NCI-H510A treated with DMSO at 0.1 percent for 48 hours (cell line): ENCODE results near the gene MOGAT3.

ENCODE experiments used
- DNase-seq: peaks from one replicate; lab custom pipeline; 2025; lab: John Stamatoyannopoulos, UW

MOGAT3 gene, protein sequence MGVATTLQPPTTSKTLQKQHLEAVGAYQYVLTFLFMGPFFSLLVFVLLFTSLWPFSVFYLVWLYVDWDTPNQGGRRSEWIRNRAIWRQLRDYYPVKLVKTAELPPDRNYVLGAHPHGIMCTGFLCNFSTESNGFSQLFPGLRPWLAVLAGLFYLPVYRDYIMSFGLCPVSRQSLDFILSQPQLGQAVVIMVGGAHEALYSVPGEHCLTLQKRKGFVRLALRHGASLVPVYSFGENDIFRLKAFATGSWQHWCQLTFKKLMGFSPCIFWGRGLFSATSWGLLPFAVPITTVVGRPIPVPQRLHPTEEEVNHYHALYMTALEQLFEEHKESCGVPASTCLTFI

GRCh38 chr7:101200862-101201599, at the start of gene MOGAT3:
Gene MOGAT3 (minus strand): TSS chr7:101201036. CDS start chr7:101200854, 182 bp downstream.
- no peak for DNase-seq

DNA sequence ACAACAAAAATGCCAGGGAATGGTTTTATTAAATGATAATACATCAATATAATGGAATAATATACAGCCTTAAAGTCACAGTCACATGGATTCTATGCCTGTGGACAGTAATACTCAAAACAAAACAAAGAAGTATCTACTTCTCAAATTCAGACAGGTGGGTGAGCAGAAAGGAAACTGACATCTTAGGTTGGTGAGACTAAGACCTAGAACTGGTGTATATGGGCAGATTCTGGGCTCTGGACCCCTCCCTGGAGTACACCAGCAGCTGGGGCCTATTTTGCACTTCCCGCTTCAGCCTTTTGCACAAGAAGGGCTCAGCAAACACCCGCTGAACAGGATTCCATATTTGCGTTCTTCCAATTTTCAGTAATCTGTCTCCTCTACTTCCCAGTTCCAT, 49.5 kb upstream of the MOGAT3 start:
- no peak for DNase-seq

DNA sequence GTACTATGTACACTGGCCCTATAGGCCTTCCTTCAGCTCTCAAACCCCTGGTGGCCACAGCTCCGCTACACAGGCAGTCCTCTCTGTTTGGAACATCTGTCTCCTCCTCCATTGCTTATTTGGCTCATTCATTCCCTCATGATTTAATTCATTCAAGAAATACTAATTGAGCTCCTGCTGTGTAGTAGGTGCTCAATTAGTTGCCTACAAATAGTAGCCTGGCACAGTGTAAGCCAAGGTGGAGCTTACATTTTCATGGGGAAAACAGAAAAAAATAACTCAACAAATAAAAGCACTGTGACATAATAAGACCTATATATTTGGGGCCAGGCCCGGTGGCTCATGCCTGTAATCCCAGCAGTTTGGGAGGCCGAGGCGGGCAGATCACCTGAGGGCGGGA, 47.4 kb upstream of the MOGAT3 start:
- no peak for DNase-seq

DNA sequence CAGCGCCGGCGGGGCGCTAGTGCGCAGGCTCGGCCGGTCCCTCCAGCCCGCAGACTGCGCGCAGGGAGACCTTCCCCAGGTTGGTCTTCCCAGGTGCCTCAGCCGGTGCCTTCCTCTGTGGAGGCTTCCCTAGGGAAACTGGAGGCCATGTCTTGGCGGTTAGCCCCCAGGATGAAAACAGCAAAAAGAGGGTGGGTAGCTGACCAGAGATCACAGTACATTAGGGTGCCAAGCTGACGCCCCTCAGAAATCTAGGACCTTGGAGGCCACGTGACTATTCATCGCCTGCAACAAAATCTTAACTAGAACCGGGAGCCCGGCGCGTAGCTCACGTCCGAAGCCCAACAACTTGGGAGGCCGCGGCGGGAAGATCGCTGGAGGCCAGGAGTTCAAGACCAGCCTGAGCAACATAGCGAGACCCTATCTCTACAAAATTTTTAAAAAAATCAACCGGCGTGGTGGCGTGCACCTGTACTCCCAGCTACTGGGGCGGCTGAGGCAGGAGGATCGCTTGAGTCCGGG, 44.4 kb upstream of the MOGAT3 start:
- DNase-seq, result no peak

- DNase-seq, result peak; percentile 82
Observed at GRCh38 chr7:101244375-101245146, 43.7 kb upstream of the MOGAT3 start, which contains the start of gene FIS1. Gene FIS1 (minus strand): TSS chr7:101245081. CDS start chr7:101245004, 77 bp downstream.

DNA sequence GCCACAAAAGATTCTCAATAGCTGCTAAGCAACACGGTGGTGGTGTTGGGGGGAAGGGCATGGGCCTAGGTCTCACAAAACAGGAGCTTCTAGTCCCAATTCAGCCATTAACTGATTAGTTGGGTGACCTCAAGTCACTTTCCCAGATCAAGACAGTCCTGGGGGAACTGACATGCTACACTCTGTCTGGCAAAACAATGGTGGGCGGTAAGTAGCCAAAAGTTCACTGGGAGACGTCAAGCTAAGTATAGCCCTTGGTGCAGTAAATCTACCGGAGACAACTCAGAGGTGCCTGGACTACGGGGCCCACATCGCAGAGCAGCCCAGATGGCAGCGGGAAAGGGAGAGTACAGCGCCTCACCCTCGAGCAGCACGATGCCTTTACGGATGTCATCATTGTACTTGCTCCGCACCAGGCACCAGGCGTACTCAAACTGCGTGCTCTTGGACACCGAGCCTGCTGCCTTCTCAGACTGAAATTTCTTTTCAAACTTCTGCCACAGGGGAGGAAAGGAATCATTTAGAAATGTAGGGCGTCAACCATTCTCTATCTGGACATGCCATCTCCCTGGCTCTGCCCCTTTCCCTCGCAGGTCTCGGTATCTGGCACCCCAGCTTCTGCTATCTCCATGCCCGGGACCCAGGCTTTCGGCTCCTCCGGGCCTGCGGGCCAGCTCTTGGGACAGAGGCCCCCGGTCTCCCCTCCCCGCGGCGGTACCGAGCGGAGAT, 43.0 kb upstream of the MOGAT3 start:
- DNase-seq, result no peak

DNA sequence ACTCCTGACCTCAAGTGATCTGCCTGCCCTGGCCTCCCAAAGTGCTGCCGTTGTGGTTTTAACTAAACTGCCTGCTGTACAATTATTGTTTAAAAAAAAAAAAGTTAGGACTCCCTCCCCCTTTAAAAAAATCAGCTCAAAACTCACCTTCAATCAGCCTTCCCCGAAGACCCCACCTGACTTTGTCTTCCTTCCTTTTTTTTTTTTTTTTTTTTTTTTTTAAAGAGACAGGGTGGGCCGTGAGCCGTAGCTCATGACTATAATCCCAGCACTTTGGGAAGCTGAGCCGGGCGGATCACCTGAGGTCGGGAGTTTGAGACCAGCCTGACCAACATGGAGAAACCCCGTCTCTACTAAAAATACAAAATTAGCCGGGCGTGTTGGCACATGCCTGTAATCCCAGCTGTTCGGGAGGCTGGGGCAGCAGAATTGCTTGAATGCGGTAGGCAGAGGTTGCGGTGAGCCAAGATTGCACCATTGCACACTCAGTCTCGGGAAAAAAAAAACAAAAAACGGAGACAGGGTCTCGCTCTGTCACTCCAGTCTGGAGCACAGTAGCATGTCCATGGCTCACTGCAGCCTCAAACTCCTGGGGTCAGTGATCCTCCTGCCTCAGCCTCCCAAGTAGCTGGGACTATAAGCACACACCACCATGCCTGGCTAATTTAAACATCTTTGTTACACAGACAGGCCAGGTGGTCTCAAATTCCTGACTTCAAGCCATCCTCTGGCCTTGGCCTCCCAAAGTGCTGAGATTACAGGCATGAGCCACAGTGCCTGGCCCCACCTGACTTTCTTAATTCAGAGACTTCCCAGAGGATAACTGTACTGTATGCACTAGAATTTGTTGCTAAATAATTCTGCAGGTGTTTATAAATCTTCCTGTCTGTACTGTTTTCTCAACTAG, 40.9 kb upstream of the MOGAT3 start:
- no peak for DNase-seq

DNA sequence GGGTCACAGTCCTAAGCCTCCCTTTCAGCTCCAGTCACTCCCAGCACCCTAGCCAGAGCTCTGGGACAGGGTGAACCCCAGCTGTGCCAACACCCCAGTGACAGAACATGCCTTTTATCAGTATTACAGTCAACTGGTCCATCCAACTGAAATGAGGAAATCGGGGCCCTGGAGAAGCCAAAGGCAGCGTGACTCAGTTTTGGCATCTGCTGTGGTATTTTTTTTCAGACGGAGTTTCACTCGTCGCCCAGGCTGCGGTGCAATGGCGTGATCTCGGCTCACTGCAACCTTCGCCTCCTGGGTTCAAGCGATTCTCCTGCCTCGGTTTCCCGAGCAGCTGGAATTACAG, 40.2 kb upstream of the MOGAT3 start:
- DNase-seq, result no peak

- DNase-seq, result no peak
Observed at GRCh38 chr7:101240226-101241014, 39.6 kb upstream of the MOGAT3 start.

DNA sequence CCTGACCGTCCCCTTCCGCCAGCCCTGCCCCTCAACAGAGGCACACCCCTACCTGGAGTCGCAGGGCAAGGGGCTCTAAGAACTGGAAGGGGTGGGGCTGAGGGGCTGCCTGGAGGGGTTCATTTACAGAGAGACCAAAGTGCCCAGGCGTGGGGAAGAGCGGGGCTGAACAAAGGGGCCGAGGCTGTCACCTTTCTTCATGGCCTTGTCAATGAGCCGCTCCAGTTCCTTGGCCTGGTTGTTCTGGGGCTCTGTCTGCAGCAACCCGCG, 39.0 kb upstream of the MOGAT3 start:
- DNase-seq, result no peak

DNA sequence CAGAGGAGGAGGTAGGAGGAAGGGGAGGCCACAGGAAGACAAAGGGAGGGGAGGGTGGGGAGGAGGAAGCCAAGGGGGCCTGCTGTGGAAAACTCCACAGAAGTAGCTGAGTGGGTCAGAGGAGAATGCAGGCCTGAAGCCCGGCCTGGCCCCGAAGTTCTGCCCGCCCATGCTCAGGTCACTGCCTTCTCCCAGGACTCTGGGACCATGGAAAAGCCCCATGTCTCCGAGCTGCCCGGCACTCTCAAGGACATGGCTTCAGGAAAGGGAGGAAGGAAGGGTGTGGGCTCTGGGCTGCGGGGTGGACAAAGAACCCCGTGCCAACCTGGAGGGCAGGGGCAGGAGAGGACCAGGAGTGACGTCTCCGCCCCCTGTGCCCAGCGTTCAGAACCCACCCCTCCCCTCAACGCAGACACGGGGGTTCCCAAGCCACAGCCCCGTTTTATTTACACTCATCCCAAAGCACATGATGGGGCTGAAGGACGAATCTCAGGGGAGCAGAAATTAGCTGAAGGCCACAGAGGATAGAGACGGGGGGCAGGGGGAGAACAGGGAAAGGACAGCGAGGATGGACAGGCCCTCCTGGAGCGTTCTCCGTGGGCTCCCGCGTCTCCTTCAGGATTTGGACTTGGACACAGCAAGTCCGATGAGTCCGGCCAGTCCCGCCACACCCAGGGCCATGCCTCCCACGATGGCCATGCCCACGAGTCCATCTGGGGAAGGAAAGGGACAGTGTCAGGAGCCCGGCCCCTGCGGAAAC, 38.5 kb upstream of the MOGAT3 start:
- no peak for DNase-seq

DNA sequence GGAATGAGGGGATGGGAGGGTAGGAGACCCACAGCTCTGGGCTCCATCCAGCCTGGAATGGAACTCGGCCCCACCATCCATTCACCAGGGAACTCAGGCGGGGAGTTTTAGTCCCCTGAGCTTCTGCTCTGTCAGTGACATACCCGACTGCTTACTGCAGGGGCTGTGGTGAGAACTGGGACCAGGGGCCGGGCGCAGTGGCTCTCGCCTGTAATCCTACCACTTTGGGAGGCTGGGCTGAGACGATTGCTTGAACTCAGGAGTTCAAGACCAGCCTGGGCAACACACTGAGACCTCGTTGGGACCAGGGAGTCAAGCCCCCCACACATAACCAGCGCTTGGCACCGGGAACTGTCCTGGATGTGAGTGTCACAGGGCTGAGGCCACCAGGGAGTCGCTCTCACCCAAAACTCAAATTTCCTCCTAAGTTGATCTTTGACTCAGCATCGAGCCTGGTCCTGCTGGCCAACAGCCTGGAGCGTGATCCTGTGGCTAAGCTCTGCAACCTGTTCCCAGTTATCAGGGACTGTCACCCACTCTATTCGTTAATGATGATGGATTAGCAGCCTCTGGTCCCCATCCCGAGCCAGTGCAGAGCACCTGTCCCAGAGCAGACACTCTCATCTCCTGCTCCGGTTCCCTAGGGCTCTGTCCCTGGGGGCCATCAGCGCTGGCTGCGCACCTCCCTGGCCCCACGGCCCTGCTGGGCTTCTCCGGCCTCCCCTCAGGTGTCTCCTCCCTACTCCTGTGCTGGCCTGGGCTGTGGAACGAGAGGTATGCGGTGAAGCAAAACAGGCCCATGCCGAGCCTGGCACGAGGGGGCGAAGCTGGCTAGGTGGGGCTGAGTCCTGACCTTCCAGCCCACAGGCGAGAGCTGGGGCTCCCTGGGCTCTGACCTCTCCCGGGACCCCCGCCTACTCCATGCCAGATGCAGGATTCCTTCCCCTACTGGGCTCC, 37.7 kb upstream of the MOGAT3 start:
- DNase-seq, result no peak

- no peak for DNase-seq
Observed at GRCh38 chr7:101237206-101238067, 36.6 kb upstream of the MOGAT3 start, which contains the start of gene CLDN15. Gene CLDN15 (minus strand): TSS chr7:101237802. CDS start chr7:101237581, 221 bp downstream.

GRCh38 chr7:101236292-101236835, 35.5 kb upstream of the MOGAT3 start:
- DNase-seq, result no peak

DNA sequence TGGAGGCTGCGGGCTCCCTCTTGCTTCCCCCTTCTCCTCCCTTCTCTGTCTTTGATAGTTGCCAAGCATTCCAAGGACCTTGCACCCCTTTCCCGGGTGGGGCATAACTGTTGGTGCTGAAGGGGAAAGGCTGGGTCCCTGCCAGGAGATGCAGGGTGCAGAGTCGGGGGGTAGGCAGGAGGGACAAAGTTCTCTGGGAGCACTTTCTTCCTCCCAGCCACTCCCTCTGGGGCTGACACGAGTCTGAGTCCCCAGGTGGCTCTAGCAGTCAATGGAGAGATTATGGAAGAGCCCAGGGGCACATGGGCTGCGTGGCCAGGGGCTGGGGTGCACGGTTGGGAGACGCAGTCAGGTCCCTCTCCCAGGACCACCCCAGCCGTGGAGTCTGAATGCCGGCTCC, 34.7 kb upstream of the MOGAT3 start:
- no peak for DNase-seq

- no peak for DNase-seq
Observed at GRCh38 chr7:101235050-101235449, 34.2 kb upstream of the MOGAT3 start.

DNA sequence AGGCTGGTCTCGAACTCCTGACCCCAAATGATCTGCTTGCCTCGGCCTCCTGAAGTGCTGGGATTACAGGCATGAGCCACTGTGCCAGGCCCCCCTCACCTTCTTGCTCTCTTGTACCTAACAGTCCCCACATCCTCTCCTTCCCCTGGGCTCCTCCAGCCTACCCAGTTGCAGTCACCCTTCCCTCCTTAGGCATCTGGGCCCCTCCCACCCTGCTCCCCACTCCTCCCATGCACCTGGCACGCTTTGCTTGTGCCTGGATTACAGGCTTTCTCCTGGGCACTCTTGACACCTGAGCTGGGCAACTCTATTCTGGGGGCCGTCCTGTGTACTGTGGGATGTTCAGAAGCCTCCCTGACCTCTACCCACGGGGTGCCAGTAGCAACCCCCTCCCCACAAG, 33.8 kb upstream of the MOGAT3 start:
- no peak for DNase-seq
